GM12891 (cell line): ENCODE measurements around the gene COL4A1.

ENCODE experiments used
- PAX5 ChIP-seq: IDR thresholded peaks from 2 replicates; pipeline ENCODE4 v1.6.1; 2011; ENCODE audit warnings: low read length, moderate library complexity, mild to moderate bottlenecking; ENCODE audit not compliant: insufficient read depth, severe bottlenecking
- POLR2A ChIP-seq: IDR thresholded peaks from 2 replicates; pipeline ENCODE4 v1.6.1; 2011; ENCODE audit warnings: low read depth, low read length, control low read depth
- POLR2AphosphoS5 ChIP-seq: IDR thresholded peaks from 2 replicates; pipeline ENCODE4 v1.6.1; 2011; ENCODE audit warnings: low read depth, low read length, control low read depth
- SPI1 ChIP-seq: IDR thresholded peaks from 2 replicates; pipeline ENCODE4 v1.6.1; 2011; ENCODE audit warnings: low read depth, low read length, control low read depth
- TAF1 ChIP-seq: IDR thresholded peaks from 2 replicates; pipeline ENCODE4 v1.6.1; 2011; ENCODE audit warnings: low read depth, low read length, control low read depth

DNA sequence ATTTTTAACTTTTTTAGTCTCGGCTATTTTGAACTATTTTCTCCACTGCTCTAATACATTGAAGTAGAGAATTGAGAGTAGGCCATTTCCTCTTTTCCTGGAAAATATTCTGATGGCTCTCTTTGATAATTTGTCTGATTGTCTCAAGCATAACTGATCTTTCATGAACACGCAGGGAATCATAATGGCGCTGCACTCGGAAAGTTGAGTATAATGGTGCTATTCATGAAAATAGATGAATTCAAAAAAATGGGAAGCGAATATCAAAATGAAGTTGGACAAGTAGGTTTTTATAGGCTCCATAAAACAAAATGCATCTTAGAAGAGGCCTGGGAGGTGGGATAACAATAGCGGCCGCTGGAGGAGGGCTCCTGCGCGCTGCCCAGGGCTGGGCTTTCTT lies 29.2 kb upstream of the COL4A1 start:
- TF ChIP-seq TAF1: no peak
- TF ChIP-seq POLR2A: no peak
- TF ChIP-seq POLR2AphosphoS5: no peak
- TF ChIP-seq PAX5: no peak
- TF ChIP-seq SPI1: no peak
